Raji (cell line): ENCODE measurements around the gene WFDC5.

ENCODE experiments used
- POLR2A ChIP-seq: IDR thresholded peaks from 2 replicates; pipeline ENCODE4 v1.6.1; 2011; ENCODE audit warnings: low read depth, low read length, control low read depth; ENCODE audit not compliant: insufficient read depth

Gene WFDC5

DNA sequence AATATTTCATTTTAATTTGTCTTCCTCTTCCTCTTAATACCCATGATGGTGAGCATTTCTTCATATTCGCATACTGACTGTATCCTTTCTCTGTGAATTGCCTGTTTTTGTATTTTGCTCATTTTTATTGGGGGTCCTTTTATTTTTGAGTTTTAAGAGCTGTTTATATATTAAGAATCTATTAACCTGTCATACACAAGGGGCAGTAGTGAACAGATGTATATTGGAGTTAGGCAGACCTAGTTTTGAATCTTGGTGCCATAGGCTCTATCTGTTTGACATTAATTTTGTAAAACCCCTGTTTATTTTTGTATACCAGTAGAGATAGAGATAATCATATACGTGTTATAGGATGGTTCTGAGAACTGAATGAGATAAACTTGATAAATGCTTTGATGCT is 3.1 kb upstream of the WFDC5 start:
- TF ChIP-seq POLR2A = no peak

DNA sequence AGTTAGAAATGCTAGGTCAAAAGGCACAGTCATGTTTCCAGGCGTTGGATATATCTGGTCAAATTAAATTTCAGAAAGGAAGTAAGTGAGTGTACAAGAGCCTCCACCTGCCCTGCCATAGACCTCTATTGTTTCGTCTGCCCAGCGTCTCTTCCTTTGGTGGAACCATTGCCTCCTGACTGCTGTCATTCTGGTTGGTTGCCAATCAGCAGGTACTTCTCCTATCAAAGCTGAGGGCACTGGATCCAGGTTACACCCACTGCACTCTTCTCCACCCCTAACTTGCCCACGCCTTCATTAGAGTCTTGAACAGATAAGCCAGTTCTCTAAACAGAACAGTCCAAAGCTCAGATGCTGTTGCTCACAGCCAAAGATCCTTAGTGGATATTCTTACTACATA is 2.6 kb upstream of the WFDC5 start:
- no peak for TF ChIP-seq POLR2A

GRCh38 chr20:45115829-45116228 is 855 bp upstream of the WFDC5 start:
- no peak for TF ChIP-seq POLR2A

DNA sequence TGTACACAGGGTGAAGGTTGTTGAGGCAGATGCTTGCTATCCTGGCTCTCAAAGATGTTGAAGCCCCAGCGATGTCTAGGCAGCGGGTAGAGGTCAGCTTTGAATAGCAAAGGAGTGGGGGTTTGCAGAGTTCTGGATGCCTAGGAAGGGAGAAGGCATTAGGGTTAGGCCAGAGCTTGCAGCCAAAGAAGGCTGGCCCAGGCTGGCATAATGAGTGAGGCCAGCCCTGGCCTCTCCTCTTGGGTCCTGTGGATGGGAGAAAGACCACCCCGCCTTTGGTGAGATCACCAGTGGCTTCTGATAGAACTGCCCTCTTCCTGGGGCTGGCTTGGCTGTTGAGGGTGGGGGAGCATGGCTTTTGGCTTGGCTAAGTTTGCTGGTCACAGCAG is 406 bp upstream of the WFDC5 start:
- TF ChIP-seq POLR2A = no peak

DNA sequence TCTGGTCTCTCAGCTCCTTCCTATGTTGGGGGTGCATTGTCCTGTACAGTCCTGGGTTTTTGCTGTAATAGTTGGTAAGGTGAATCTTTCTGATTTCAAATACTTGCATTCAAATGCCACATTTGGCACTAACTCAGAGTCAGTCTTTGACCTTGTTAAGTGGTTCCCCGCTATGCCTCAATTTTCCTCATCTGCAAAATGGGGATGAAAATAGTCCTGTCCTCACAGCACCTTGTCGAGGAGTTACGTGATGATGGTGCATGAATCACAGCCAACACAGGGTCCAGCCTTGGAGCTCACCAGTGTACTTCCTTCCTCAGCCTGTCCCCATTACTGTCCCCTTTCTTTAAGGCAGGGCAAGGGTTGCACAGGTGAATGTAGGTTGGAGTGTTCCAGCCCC is 1.1 kb downstream of the WFDC5 start:
- TF ChIP-seq POLR2A = no peak

DNA sequence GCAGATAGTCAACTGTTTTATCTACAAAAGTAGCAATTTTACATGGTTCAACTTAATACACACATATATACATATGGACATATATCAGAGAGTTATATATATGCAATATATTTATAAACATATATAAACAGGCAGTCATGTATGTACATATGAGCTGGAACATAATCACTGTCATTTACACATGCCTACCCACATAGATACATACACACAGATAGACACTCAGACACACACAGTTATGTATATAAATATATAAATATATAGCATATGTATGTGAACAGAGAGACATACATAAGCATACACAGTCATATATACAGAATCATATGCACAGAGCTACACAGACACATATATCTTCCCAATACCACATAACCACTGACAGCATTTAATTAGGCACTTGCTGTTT is 2.2 kb downstream of the WFDC5 start:
- TF ChIP-seq POLR2A = no peak

GRCh38 chr20:45111799-45112471 is 3.0 kb downstream of the WFDC5 start:
- no peak for TF ChIP-seq POLR2A

DNA sequence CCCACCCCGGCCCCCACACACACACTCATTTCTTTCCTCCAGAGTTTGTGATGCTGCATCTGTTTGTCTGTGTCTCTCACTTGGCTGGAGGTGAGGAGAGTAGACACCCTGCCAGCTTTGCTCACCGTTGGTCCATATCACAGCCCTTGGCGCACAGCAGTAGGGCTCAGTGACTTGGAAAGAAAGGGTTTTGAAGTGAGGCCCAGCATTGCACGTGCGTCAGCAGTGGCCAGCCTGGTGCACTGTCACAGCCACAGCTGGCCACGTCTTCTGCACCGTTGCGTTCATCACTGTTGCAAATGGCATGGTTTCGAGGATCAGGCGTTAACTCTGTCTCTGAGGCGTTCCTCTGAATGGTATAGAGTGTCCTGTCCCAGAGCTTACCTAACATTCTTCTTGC is 3.7 kb downstream of the WFDC5 start:
- no peak for TF ChIP-seq POLR2A

GRCh38 chr20:45110301-45110700 is 4.7 kb downstream of the WFDC5 start:
- no peak for TF ChIP-seq POLR2A

DNA sequence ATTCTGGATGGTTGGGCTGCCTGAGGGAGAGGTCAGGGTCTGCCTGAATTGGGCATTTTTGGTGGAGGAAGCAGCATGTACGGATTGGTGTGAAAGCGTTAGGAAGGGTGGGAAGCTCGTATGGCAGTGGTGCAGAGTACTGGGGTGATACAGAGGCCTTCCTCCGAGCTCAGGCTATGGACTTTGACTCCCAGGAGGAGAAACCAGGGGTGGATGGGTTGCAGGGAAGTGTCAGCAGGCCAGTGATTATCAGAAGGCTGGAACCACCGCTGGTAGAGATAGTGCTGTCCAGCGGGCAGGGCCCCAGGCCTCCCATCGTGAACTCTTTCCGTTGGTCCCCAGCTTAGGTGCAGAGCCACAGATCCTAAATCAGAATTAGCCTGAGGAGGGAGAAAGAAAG is 5.3 kb downstream of the WFDC5 start:
- TF ChIP-seq POLR2A = no peak

- TF ChIP-seq POLR2A = no peak
These were observed 9.7 kb downstream of the WFDC5 start for GRCh38 chr20:45105317-45105716.

GRCh38 chr20:45104786-45105185 is 10.2 kb downstream of the WFDC5 start:
- no peak for TF ChIP-seq POLR2A

DNA sequence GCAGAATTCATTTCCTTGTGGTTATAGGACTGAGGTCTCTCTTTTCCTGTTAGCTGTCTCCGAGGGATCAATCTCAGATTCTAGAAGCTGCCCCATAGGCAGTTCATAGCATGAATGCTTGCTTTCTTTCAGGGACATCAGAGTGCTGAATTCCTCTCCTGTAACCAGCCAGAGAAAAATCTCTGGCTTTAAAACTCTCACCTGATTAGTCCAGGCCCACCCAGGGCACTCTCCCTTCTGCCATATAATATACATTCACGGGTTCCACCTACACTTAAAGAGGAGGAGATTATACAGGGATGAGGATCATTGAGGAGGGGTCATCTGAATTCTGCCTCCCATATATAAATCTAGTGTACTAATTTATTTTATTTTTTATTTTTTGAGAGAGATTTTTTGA is 11.9 kb downstream of the WFDC5 start:
- TF ChIP-seq POLR2A = no peak

- TF ChIP-seq POLR2A = no peak
These were observed 13.6 kb downstream of the WFDC5 start for GRCh38 chr20:45101333-45101850.

- no peak for TF ChIP-seq POLR2A
These were observed 14.3 kb downstream of the WFDC5 start, which contains the start of gene KCNS1 for GRCh38 chr20:45100563-45101245. KCNS1 (minus strand) TSS chr20:45101127; CDS start chr20:45099236, 1,891 bp downstream.

GRCh38 chr20:45098103-45098773 is 16.7 kb downstream of the WFDC5 start:
- TF ChIP-seq POLR2A = no peak

GRCh38 chr20:45097485-45098102 is 17.4 kb downstream of the WFDC5 start:
- no peak for TF ChIP-seq POLR2A
